Caco-2 (cell line): ENCODE measurements around the gene TGFBR2. TPM values are rescaled to one million over a fixed set of nuclear protein-coding genes. Genes with fewer than 3 reads are reported as not detected.

Experiments used
- BruUV-seq: library from RNA; stranded (reverse); fragments of 400-500 nt; replicated peaks from 2 replicates; lab custom pipeline; 2021; lab: Mats Ljungman, UMichigan
- CTCF ChIA-PET: fragments of 300-600 bp; sonication (Branson Sonifier 250); formaldehyde crosslinking; loops from one replicate; lab custom pipeline; 2022; ENCODE audit warnings: antibody characterized with exemption; lab: Charles Lee
- POLR2A ChIA-PET: fragments of 300-600 bp; sonication (Branson Sonifier 250); formaldehyde crosslinking; loops from one replicate; lab custom pipeline; 2022; ENCODE audit warnings: antibody characterized with exemption; lab: Charles Lee
- DNase-seq, 2 experiments: peaks; one replicate each; pipeline versions ENCODE4 v3.0.0 to v3.0.0-alpha.2; 2020 to 2022
- H3K27me3 ChIP-seq: replicated peaks from 2 replicates; pipeline ENCODE4 v1.6.0; 2011; ENCODE audit warnings: low read length; ENCODE audit not compliant: control insufficient read depth, insufficient read depth
- H3K36me3 ChIP-seq: 2 replicates; pipeline ENCODE4 v1.5.1; 2011; ENCODE audit warnings: low read length; ENCODE audit not compliant: control insufficient read depth, insufficient read depth
- H3K4me1 ChIP-seq: fragments of 250-450 bp; sonication (Bioruptor Pico); 2 replicates; pipeline ENCODE4 v1.5.1; 2020; ENCODE audit warnings: mild to moderate bottlenecking
- H3K4me3 ChIP-seq: 2 replicates; pipeline ENCODE4 v1.5.1; 2011; ENCODE audit warnings: low read depth, mild to moderate bottlenecking, control low read depth, low read length
- H3K9me3 ChIP-seq: fragments of 250-450 bp; sonication (Bioruptor Pico); 2 replicates; pipeline ENCODE4 v1.5.1; 2020; ENCODE audit warnings: mild to moderate bottlenecking, moderate library complexity
- H3K27ac Mint-ChIP-seq: one replicate; pipeline ENCODE4 v1.8.0; 2022; ENCODE audit warnings: mixed read lengths; ENCODE audit not compliant: unreplicated experiment
- H3K27me3 Mint-ChIP-seq: one replicate; pipeline ENCODE4 v1.8.0; 2022; ENCODE audit warnings: mixed read lengths; ENCODE audit not compliant: insufficient read depth, unreplicated experiment
- H3K36me3 Mint-ChIP-seq: one replicate; pipeline ENCODE4 v1.8.0; 2022; ENCODE audit warnings: mild to moderate bottlenecking, mixed read lengths; ENCODE audit not compliant: insufficient read depth, unreplicated experiment
- H3K4me1 Mint-ChIP-seq: one replicate; pipeline ENCODE4 v1.8.0; 2022; ENCODE audit warnings: low read depth, mixed read lengths; ENCODE audit not compliant: unreplicated experiment
- H3K4me3 Mint-ChIP-seq: one replicate; pipeline ENCODE4 v1.8.0; 2022; ENCODE audit warnings: mild to moderate bottlenecking, moderate library complexity, mixed read lengths; ENCODE audit not compliant: unreplicated experiment
- H3K9me3 Mint-ChIP-seq: one replicate; pipeline ENCODE4 v1.8.0; 2022; ENCODE audit warnings: mixed read lengths; ENCODE audit not compliant: unreplicated experiment
- intact Hi-C: fragments of 100-400 bp; cut with micrococcal nuclease; formaldehyde crosslinking; loops from one replicate; pipeline ENCODE4 v1.10.0; 2022; ENCODE audit not compliant: unreplicated experiment
- total RNA-seq: library from RNA; stranded (reverse); gene quantifications from 2 replicates; pipeline ENCODE4 v1.2.3, GENCODE V29; 2022
- TF ChIP-seq, protein P1 (sequence below), 2 experiments: fragments of 200-600 bp in 1 of 2; IDR thresholded peaks; 1 replicate in 1 of 2; 2 replicates in 1 of 2; pipeline versions ENCODE4 v1.5.1 to v1.8.0; 2011 to 2022; ENCODE audit warnings: antibody characterized with exemption in 1 of 2, control low read depth in 1 of 2, inconsistent platforms in 1 of 2, low read depth in 1 of 2, low read length in 1 of 2, mild to moderate bottlenecking in 1 of 2, moderate library complexity in 1 of 2; ENCODE audit not compliant: insufficient read depth in 1 of 2, severe bottlenecking in 1 of 2, unreplicated experiment in 1 of 2

Gene TGFBR2
- total RNA-seq, 1 experiment from 2014 or later, result 40.5 TPM

- Histone ChIP-seq H3K4me1 (peaks cover 36% of the 10 kb centered on the region), H3K9me3 (no peaks in the 10 kb centered on the region), H3K27me3 (no peaks in the 10 kb centered on the region), H3K4me3 (no peak overlapping the region), H3K36me3 (peaks cover 12% of the 10 kb centered on the region)
- TF ChIP-seq, protein P1, sequence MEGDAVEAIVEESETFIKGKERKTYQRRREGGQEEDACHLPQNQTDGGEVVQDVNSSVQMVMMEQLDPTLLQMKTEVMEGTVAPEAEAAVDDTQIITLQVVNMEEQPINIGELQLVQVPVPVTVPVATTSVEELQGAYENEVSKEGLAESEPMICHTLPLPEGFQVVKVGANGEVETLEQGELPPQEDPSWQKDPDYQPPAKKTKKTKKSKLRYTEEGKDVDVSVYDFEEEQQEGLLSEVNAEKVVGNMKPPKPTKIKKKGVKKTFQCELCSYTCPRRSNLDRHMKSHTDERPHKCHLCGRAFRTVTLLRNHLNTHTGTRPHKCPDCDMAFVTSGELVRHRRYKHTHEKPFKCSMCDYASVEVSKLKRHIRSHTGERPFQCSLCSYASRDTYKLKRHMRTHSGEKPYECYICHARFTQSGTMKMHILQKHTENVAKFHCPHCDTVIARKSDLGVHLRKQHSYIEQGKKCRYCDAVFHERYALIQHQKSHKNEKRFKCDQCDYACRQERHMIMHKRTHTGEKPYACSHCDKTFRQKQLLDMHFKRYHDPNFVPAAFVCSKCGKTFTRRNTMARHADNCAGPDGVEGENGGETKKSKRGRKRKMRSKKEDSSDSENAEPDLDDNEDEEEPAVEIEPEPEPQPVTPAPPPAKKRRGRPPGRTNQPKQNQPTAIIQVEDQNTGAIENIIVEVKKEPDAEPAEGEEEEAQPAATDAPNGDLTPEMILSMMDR (IDR thresholded peaks at IDR 0.05; ENCODE audit: insufficient read depth in 1 of 2, low read depth in 1 of 2, low read length in 1 of 2, severe bottlenecking in 1 of 2, unreplicated experiment in 1 of 2), result no peak
- ChIA-PET CTCF (no interaction called here), POLR2A (no interaction called here)
- peaks cover 6% of the 10 kb centered on the region for H3K9me3 Mint-ChIP-seq
- BruUV-seq, result no TSS peak
- H3K4me1 Mint-ChIP-seq, result peaks cover 43% of the 10 kb centered on the region
- intact Hi-C loops, result no loop called here
- peaks cover 97% of the 10 kb centered on the region for H3K36me3 Mint-ChIP-seq
- H3K27ac Mint-ChIP-seq, result peak overlapping the region; percentile 53
- no peaks in the 10 kb centered on the region for H3K27me3 Mint-ChIP-seq
- no peak for DNase-seq
- no peak overlapping the region for H3K4me3 Mint-ChIP-seq
These were observed 47.9 kb downstream of the TGFBR2 start for GRCh38 chr3:30654269-30654668.

DNA sequence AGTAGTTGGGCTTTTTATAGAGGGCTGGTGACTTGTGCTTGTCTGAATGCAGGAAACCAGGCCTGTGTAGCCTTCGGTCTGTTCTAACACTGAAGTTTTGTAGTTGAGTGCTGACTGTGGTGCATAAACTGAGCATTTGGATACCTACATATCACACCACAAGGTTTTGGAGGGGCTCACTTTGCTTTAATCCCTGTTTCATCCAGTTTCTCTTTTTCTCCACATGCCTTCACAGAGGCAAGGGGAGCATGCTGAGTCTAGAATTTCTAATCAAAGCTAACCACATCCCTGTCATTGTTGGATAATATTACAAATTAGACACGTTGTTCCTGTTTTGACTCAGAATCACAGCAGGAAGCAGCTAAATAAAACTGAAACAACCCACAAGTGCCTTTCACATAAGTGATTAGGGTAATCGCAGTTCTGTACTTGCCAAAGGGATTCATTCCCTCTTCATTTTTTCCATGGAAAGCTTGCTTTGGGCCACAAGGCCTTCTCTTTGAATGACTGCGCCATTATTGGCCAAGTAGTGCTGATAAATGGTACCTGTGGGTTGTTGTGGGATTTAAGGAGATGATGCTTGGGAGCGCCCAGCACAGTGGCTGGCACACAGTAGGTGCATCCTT, 48.9 kb downstream of the TGFBR2 start:
- no peak for DNase-seq
- Mint-ChIP-seq H3K36me3 (peaks cover 96% of the 10 kb centered on the region), H3K4me3 (no peak overlapping the region), H3K4me1 (peaks cover 41% of the 10 kb centered on the region), H3K27ac (no peak overlapping the region), H3K27me3 (no peaks in the 10 kb centered on the region), H3K9me3 (peaks cover 6% of the 10 kb centered on the region)
- Histone ChIP-seq H3K4me3 (no peak overlapping the region), H3K27me3 (no peaks in the 10 kb centered on the region), H3K36me3 (peaks cover 12% of the 10 kb centered on the region), H3K4me1 (peaks cover 46% of the 10 kb centered on the region), H3K9me3 (no peaks in the 10 kb centered on the region)
- POLR2A ChIA-PET, result no interaction called here
- intact Hi-C loops, result loop anchor here (5.0 kb wide), 1 partner anchor 38 kb away; no protein-coding TSS in a partner anchor
- no TSS peak for BruUV-seq
- TF ChIP-seq, protein P1 (IDR thresholded peaks at IDR 0.05; ENCODE audit: insufficient read depth in 1 of 2, low read depth in 1 of 2, low read length in 1 of 2, severe bottlenecking in 1 of 2, unreplicated experiment in 1 of 2), result no peak
- CTCF ChIA-PET, result no interaction called here

DNA sequence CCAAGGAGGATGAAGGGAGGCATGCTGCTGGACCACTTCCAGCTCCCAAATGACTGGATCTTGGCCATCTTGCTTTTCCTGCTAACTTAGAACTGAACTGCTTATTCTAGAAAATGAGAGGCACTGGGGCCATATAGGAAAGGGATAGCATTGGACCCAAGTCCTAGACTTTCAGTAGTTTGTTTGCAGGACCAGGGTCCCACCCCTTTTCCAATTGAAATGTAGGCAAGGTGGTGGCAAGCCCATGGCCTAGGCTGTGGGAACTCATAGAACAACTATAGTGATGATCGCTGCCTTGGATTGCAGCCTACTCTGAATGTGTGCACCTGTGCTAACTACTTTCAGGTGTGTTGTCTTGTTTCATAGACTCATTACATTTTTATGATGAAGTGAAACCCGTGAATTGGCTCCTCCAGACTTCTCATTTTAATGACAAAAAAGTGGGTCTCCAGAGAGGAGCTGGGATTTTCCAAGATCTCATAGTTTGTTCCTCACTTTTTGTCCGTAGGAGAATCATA, 50.3 kb downstream of the TGFBR2 start:
- Histone ChIP-seq H3K36me3 (peaks cover 12% of the 10 kb centered on the region), H3K4me3 (no peak overlapping the region), H3K4me1 (peaks cover 49% of the 10 kb centered on the region), H3K27me3 (no peaks in the 10 kb centered on the region), H3K9me3 (no peaks in the 10 kb centered on the region)
- Mint-ChIP-seq H3K36me3 (peaks cover 96% of the 10 kb centered on the region), H3K4me3 (no peak overlapping the region), H3K9me3 (peaks cover under 1% of the 10 kb centered on the region), H3K27me3 (no peaks in the 10 kb centered on the region), H3K4me1 (peaks cover 50% of the 10 kb centered on the region), H3K27ac (peak overlapping the region; percentile 46)
- TF ChIP-seq, protein P1 (IDR thresholded peaks at IDR 0.05; ENCODE audit: insufficient read depth in 1 of 2, low read depth in 1 of 2, low read length in 1 of 2, severe bottlenecking in 1 of 2, unreplicated experiment in 1 of 2), result no peak
- no peak for DNase-seq
- POLR2A ChIA-PET, result no interaction called here
- BruUV-seq, result no TSS peak
- CTCF ChIA-PET, result no interaction called here
- intact Hi-C loops, result loop anchor here (5.0 kb wide), 1 partner anchor 39 kb away; no protein-coding TSS in a partner anchor
